ENCODE measurements around the gene PTPN12. TPM values are rescaled to one million over a fixed set of nuclear protein-coding genes. Genes with fewer than 3 reads are reported as not detected.

PTPN12 gene
- total RNA-seq, 4 donors from 2014 or later, result 58.5 to 72.6 (median 71.0) TPM

DNA sequence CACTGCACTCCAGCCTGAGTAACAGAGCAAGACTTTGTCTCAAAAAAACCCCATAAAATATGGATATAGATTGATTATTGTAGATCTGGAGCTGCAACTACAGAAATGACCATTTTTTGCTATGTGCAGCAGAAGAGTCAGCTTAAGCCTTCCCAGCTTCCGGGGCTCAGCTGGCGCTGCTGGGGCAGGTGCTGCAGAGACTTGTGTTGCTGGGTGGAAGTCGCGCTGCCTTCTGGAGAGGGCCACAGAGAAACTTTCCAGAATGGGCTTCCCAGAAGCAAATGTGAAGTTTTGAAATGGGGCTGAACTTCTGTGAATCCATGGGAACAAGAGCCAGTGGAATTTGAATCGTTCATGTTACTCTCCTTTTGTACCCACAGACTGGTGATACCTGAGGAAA is 121.8 kb downstream of the PTPN12 start:
- no peak for DNase-seq
- no peak for TF ChIP-seq CTCF (IDR thresholded peaks at IDR 0.05)
- no peak for TF ChIP-seq POLR2A (IDR thresholded peaks at IDR 0.05)

GRCh38 chr7:77661816-77662215 is 124.7 kb downstream of the PTPN12 start:
- intact Hi-C loops (cut with DNase I), result no loop called here
- TF ChIP-seq CTCF (IDR thresholded peaks at IDR 0.05) (no peak), POLR2A (IDR thresholded peaks at IDR 0.05) (no peak)
- Histone ChIP-seq H3K4me3 (replicated peaks in 1 of 3) (no peak overlapping the region), H3K4me1 (no peaks in the 10 kb centered on the region), H3K36me3 (no peaks in the 10 kb centered on the region), H3K27me3 (no peaks in the 10 kb centered on the region), H3K9me3 (no peaks in the 10 kb centered on the region), H3K27ac (no peak overlapping the region)
- no peak for DNase-seq
- 92 to 98% methylated on average over 5 of the region's 5 CpGs for WGBS, 2 donors

More for the DNA sequence above, 121.8 kb downstream of the PTPN12 start:
- no peak overlapping the region for H3K27ac ChIP-seq
- H3K4me1 ChIP-seq, result peaks cover 1 to 11% of the 10 kb centered on the region in 2 donors
- no peaks in the 10 kb centered on the region for H3K36me3 ChIP-seq
- 94 to 96% methylated on average over 5 of the region's 5 CpGs for WGBS, 2 donors
- H3K4me3 ChIP-seq (replicated peaks in 1 of 3), result no peak overlapping the region
- intact Hi-C loops (cut with DNase I), result loop anchor here (10.0 kb wide), 1 partner anchor 276 kb away; no protein-coding TSS in a partner anchor
- no peaks in the 10 kb centered on the region for H3K27me3 ChIP-seq
- H3K9me3 ChIP-seq, result no peaks in the 10 kb centered on the region

- WGBS, 2 donors, result 92 to 95% methylated on average over 2 of the region's 2 CpGs
- TF ChIP-seq CTCF (IDR thresholded peaks at IDR 0.05) (no peak), POLR2A (IDR thresholded peaks at IDR 0.05) (no peak)
- no peaks in the 10 kb centered on the region for H3K4me1 ChIP-seq
- H3K36me3 ChIP-seq, result no peaks in the 10 kb centered on the region
- H3K27me3 ChIP-seq, result no peaks in the 10 kb centered on the region
- no peak overlapping the region for H3K27ac ChIP-seq
- H3K4me3 ChIP-seq (replicated peaks in 1 of 3), result no peak overlapping the region
- no peaks in the 10 kb centered on the region for H3K9me3 ChIP-seq
- DNase-seq, result no peak
- intact Hi-C loops (cut with DNase I), result no loop called here
These were observed 125.8 kb downstream of the PTPN12 start for GRCh38 chr7:77662869-77663268.

DNA sequence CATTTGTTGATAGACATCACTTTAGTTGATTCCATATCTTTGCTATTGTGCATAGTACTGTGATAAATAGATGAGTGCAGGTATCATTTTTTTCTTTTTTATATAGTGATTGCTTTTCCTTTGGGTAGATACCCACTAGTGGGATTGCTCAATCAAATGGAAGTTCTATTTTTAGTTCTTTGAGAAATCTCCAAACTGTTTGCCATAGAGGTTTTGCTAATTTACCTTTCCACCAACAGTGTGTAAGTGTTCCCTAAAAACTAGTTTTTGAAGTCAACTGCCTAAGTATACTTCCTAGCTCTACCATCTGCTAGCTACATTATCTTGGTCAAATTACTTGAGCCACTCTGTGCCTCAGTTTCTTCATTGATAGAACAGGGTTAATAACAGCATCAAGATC is 127.6 kb downstream of the PTPN12 start:
- no peaks in the 10 kb centered on the region for H3K36me3 ChIP-seq
- TF ChIP-seq POLR2A (IDR thresholded peaks at IDR 0.05) (no peak), CTCF (IDR thresholded peaks at IDR 0.05) (no peak)

DNA sequence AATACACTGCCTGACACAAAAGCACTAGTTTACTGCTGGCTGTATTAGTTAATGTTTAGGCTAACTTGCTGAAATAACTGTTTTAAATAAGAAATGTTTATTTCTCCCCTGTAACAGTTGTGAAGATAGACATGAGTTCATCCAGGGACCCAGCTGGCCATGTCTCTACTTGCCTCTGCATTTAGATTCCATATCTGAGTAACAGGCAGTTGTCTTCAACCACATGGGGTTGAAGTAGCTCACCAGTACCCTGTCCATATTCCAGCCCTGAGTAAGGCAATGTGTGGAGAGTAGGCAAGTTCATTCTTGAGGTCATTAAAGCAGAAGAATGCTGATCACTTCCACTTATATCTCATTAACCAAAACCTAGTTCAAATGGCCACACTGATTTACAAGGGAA is 128.1 kb downstream of the PTPN12 start:
- intact Hi-C loops (cut with DNase I), result no loop called here
- Histone ChIP-seq H3K27me3 (no peaks in the 10 kb centered on the region), H3K4me1 (no peaks in the 10 kb centered on the region), H3K27ac (no peak overlapping the region), H3K9me3 (no peaks in the 10 kb centered on the region), H3K4me3 (replicated peaks in 1 of 3) (no peak overlapping the region), H3K36me3 (no peaks in the 10 kb centered on the region)
- TF ChIP-seq CTCF (IDR thresholded peaks at IDR 0.05) (no peak), POLR2A (IDR thresholded peaks at IDR 0.05) (no peak)
- DNase-seq, result no peak

More for the DNA sequence above, 127.6 kb downstream of the PTPN12 start:
- Histone ChIP-seq H3K27ac (no peak overlapping the region), H3K4me3 (replicated peaks in 1 of 3) (no peak overlapping the region), H3K4me1 (no peaks in the 10 kb centered on the region), H3K9me3 (no peaks in the 10 kb centered on the region), H3K27me3 (no peaks in the 10 kb centered on the region)
- DNase-seq, result no peak
- intact Hi-C loops (cut with DNase I), result no loop called here
